PC-9 (cell line): Measurements from ENCODE around the gene NRG3. TPM values are rescaled to one million over a fixed set of nuclear protein-coding genes. Genes with fewer than 3 reads are reported as not detected.

Source experiments
- BruUV-seq: library from RNA; stranded (reverse); fragments of 400-500 nt; replicated peaks from 2 replicates; lab custom pipeline; 2021; lab: Mats Ljungman, UMichigan
- CTCF ChIA-PET: fragments of 300-600 bp; sonication (Branson Sonifier 250); formaldehyde crosslinking; loops from one replicate; lab custom pipeline; 2022; ENCODE audit warnings: antibody characterized with exemption; lab: Charles Lee
- POLR2A ChIA-PET: fragments of 300-600 bp; sonication (Branson Sonifier 250); formaldehyde crosslinking; loops from one replicate; lab custom pipeline; 2022; ENCODE audit warnings: antibody characterized with exemption; ENCODE audit not compliant: unreplicated experiment; lab: Charles Lee
- DNase-seq, 2 experiments: peaks; one replicate each; pipeline versions ENCODE4 v3.0.0 to v3.0.0-alpha.2; 2015 to 2022; ENCODE audit warnings: mixed read lengths in 1 of 2
- H2AFZ ChIP-seq: fragments of 200-600 bp; sonication (generic); 2 replicates; pipeline ENCODE4 v1.8.1; 2017; ENCODE audit warnings: antibody characterized with exemption
- H3F3A ChIP-seq: fragments of 200-600 bp; sonication (generic); 2 replicates; pipeline ENCODE4 v1.8.1; 2017; ENCODE audit warnings: antibody characterized with exemption, mild to moderate bottlenecking, low read depth; ENCODE audit not compliant: insufficient read depth
- H3K27ac ChIP-seq: fragments of 200-600 bp; sonication (generic); 2 replicates; pipeline ENCODE4 v1.6.1; 2016; ENCODE audit warnings: mixed run types
- H3K27me3 ChIP-seq: fragments of 200-600 bp; sonication (generic); 2 replicates; pipeline ENCODE4 v1.6.1; 2016; ENCODE audit warnings: low read depth, mixed run types; ENCODE audit not compliant: insufficient read depth
- H3K36me3 ChIP-seq: fragments of 200-600 bp; sonication (generic); 2 replicates; pipeline ENCODE4 v1.6.1; 2016; ENCODE audit warnings: low read depth, mixed run types
- H3K4me1 ChIP-seq: fragments of 200-600 bp; sonication (generic); replicated peaks from 2 replicates; pipeline ENCODE4 v1.6.1; 2016; ENCODE audit warnings: mixed run types; ENCODE audit not compliant: insufficient read depth
- H3K4me2 ChIP-seq: fragments of 200-600 bp; sonication (generic); 2 replicates; pipeline ENCODE4 v1.6.1; 2017; ENCODE audit warnings: mixed run types
- H3K4me3 ChIP-seq: fragments of 200-600 bp; sonication (generic); 2 replicates; pipeline ENCODE4 v1.6.1; 2016; ENCODE audit warnings: mixed run types
- H3K79me2 ChIP-seq: fragments of 200-600 bp; sonication (generic); 2 replicates; pipeline ENCODE4 v1.6.1; 2017; ENCODE audit warnings: low read depth, mixed run types
- H3K9me2 ChIP-seq: fragments of 200-600 bp; sonication (generic); 2 replicates; pipeline ENCODE4 v1.8.1; 2017; ENCODE audit warnings: mild to moderate bottlenecking; ENCODE audit not compliant: insufficient read depth
- H3K9me3 ChIP-seq: fragments of 200-600 bp; sonication (generic); 2 replicates; pipeline ENCODE4 v1.8.1; 2016; ENCODE audit warnings: low read depth; ENCODE audit not compliant: insufficient read depth
- H4K20me1 ChIP-seq: fragments of 200-600 bp; sonication (generic); 2 replicates; pipeline ENCODE4 v1.8.1; 2017; ENCODE audit not compliant: insufficient read depth
- CTCF ChIP-seq: fragments of 200-600 bp; sonication (generic); conservative IDR thresholded peaks from 2 replicates; pipeline ENCODE4 v1.6.1; 2017; ENCODE audit warnings: mixed run types, antibody characterized with exemption, mild to moderate bottlenecking, moderate library complexity
- EZH2 ChIP-seq: fragments of 200-600 bp; sonication (generic); IDR thresholded peaks from 2 replicates; pipeline ENCODE4 v1.8.0; 2017; ENCODE audit warnings: antibody characterized with exemption, low read depth
- intact Hi-C: fragments of 100-400 bp; cut with micrococcal nuclease; formaldehyde crosslinking; loops from one replicate; pipeline ENCODE4 v1.10.0; 2022; ENCODE audit not compliant: unreplicated experiment
- total RNA-seq: library from RNA; stranded (reverse); gene quantifications from 2 replicates; pipeline ENCODE4 v1.2.3, GENCODE V29; 2021

NRG3 gene
- total RNA-seq, 1 experiment from 2014 or later, result not detected

- H3K9me2 ChIP-seq, result no peaks in the 10 kb centered on the region
- no peak overlapping the region for H3K4me2 ChIP-seq
- DNase-seq, result peak in 1 of 2 experiments; percentile 4
- H3K4me3 ChIP-seq, result no peak overlapping the region
- no peak overlapping the region for H3K27ac ChIP-seq
- ChIA-PET POLR2A (no interaction called here), CTCF (no interaction called here)
- no peaks in the 10 kb centered on the region for H3K36me3 ChIP-seq
- no peaks in the 10 kb centered on the region for H3K79me2 ChIP-seq
- no peaks in the 10 kb centered on the region for H3F3A ChIP-seq
- H2AFZ ChIP-seq, result no peak overlapping the region
- H3K4me1 ChIP-seq, result no peaks in the 10 kb centered on the region
- H3K27me3 ChIP-seq, result no peaks in the 10 kb centered on the region
- no peaks in the 10 kb centered on the region for H4K20me1 ChIP-seq
- BruUV-seq, result no TSS peak
- intact Hi-C loops, result no loop called here
- TF ChIP-seq EZH2 (no peak), CTCF (peak; percentile 74)
- no peaks in the 10 kb centered on the region for H3K9me3 ChIP-seq
Observed at GRCh38 chr10:81920213-81920829, 45.3 kb downstream of the NRG3 start.

- no peak for TF ChIP-seq CTCF
- no peak for TF ChIP-seq EZH2
- H3K4me3 ChIP-seq, result no peak overlapping the region
- H3K4me2 ChIP-seq, result no peak overlapping the region
- no peak for DNase-seq
- H3K36me3 ChIP-seq, result no peaks in the 10 kb centered on the region
- H3K4me1 ChIP-seq, result no peaks in the 10 kb centered on the region
- intact Hi-C loops, result no loop called here
- H3K27me3 ChIP-seq, result no peaks in the 10 kb centered on the region
- no peak overlapping the region for H2AFZ ChIP-seq
- H3K27ac ChIP-seq, result no peak overlapping the region
- H3K9me2 ChIP-seq, result no peaks in the 10 kb centered on the region
- H3F3A ChIP-seq, result no peaks in the 10 kb centered on the region
- H3K9me3 ChIP-seq, result no peaks in the 10 kb centered on the region
- POLR2A ChIA-PET, result no interaction called here
- no peaks in the 10 kb centered on the region for H3K79me2 ChIP-seq
- H4K20me1 ChIP-seq, result no peaks in the 10 kb centered on the region
- CTCF ChIA-PET, result no interaction called here
- BruUV-seq, result no TSS peak
Observed at GRCh38 chr10:81928119-81928518, 53.1 kb downstream of the NRG3 start.

- H4K20me1 ChIP-seq, result no peaks in the 10 kb centered on the region
- no peaks in the 10 kb centered on the region for H3F3A ChIP-seq
- H3K27ac ChIP-seq, result no peak overlapping the region
- POLR2A ChIA-PET, result no interaction called here
- no peak for DNase-seq
- no peak overlapping the region for H2AFZ ChIP-seq
- H3K4me3 ChIP-seq, result no peak overlapping the region
- H3K4me2 ChIP-seq, result no peak overlapping the region
- H3K79me2 ChIP-seq, result no peaks in the 10 kb centered on the region
- no peaks in the 10 kb centered on the region for H3K27me3 ChIP-seq
- CTCF ChIA-PET, result no interaction called here
- BruUV-seq, result no TSS peak
- intact Hi-C loops, result no loop called here
- TF ChIP-seq CTCF (no peak), EZH2 (no peak)
- no peaks in the 10 kb centered on the region for H3K4me1 ChIP-seq
- no peaks in the 10 kb centered on the region for H3K9me2 ChIP-seq
- no peaks in the 10 kb centered on the region for H3K36me3 ChIP-seq
- H3K9me3 ChIP-seq, result no peaks in the 10 kb centered on the region
Observed at GRCh38 chr10:81943583-81943982, 68.6 kb downstream of the NRG3 start.
